Uterus (tissue), 2 donors: ENCODE data around the gene OR4C45.

ENCODE experiments used
- CTCF ChIP-seq, 4 experiments: fragments of 200-600 bp in 2 of 4; fragments of 450-650 bp in 2 of 4; sonication (generic) in 2 of 4; IDR thresholded peaks; one replicate each; pipeline ENCODE4 v1.5.1; 2016 to 2019; ENCODE audit warnings: antibody characterized with exemption in 4 of 4, mild to moderate bottlenecking in 2 of 4, moderate library complexity in 1 of 4
- POLR2A ChIP-seq, 2 donors: fragments of 450-650 bp; IDR thresholded peaks; one replicate each; pipeline ENCODE4 v1.6.1; 2016; ENCODE audit warnings: antibody characterized with exemption in 2 of 2, mild to moderate bottlenecking in 1 of 2, moderate library complexity in 1 of 2

- TF ChIP-seq CTCF (IDR thresholded peaks at IDR 0.05) (no peak), POLR2A (IDR thresholded peaks at IDR 0.05) (no peak)
Measured at GRCh38 chr11:50070389-50070788, 37.7 kb downstream of the OR4C45 start.
